IMR-90 (cell line): Measurements from ENCODE around the gene ITIH5. TPM values are rescaled to one million over a fixed set of nuclear protein-coding genes. Genes with fewer than 3 reads are reported as not detected.

Experiments
- ATAC-seq: fragments of 200-7000 bp; cut with Tn5 transposase; 2 replicates; pipeline ENCODE4 v1.9.1; 2020; ENCODE audit warnings: low read depth, mild to moderate bottlenecking, moderate library complexity
- BruUV-seq: library from RNA; stranded (reverse); fragments of 400-500 nt; replicated peaks from 2 replicates; lab custom pipeline; 2021; lab: Mats Ljungman, UMichigan
- CTCF ChIA-PET: fragments of 300-600 bp; formaldehyde crosslinking; extraction: SDS; loops from one replicate; lab custom pipeline; 2021; ENCODE audit warnings: antibody characterized with exemption; lab: Yijun Ruan, JAX
- POLR2A ChIA-PET: fragments of 300-600 bp; sonication (Branson Sonifier 250); formaldehyde crosslinking; loops from one replicate; lab custom pipeline; 2022; ENCODE audit warnings: antibody characterized with exemption; ENCODE audit not compliant: unreplicated experiment; lab: Charles Lee
- DNase-seq: peaks from one replicate; pipeline ENCODE4 v3.0.0; 2013
- H2AFZ ChIP-seq: replicated peaks from 2 replicates; pipeline ENCODE3; 2013; ENCODE audit warnings: low read length, mild to moderate bottlenecking; ENCODE audit not compliant: poor library complexity
- H2AK5ac ChIP-seq: 2 replicates; pipeline ENCODE4 v1.6.1; 2013; ENCODE audit warnings: low read depth, low read length, inconsistent platforms
- H2AK9ac ChIP-seq: replicated peaks from 2 replicates; pipeline ENCODE3; 2013; ENCODE audit warnings: mild to moderate bottlenecking, low read depth, low read length, moderate library complexity; ENCODE audit not compliant: poor library complexity
- H2BK120ac ChIP-seq: 2 replicates; pipeline ENCODE4 v1.6.1; 2013; ENCODE audit warnings: low read depth, low read length, inconsistent platforms
- H2BK15ac ChIP-seq: 3 replicates; pipeline ENCODE4 v1.6.1; 2013; ENCODE audit warnings: low read depth, low read length, inconsistent platforms
- H2BK20ac ChIP-seq: 2 replicates; pipeline ENCODE4 v1.6.1; 2013; ENCODE audit warnings: low read depth, mild to moderate bottlenecking, inconsistent platforms, low read length, moderate library complexity
- H2BK5ac ChIP-seq: 2 replicates; pipeline ENCODE4 v1.6.1; 2013; ENCODE audit warnings: mild to moderate bottlenecking, low read depth, low read length, inconsistent platforms; ENCODE audit not compliant: poor library complexity, severe bottlenecking
- H3K14ac ChIP-seq: replicated peaks from 2 replicates; pipeline ENCODE4 v1.6.1; 2013; ENCODE audit warnings: low read depth, low read length, inconsistent platforms
- H3K18ac ChIP-seq: 2 replicates; pipeline ENCODE4 v1.6.1; 2013; ENCODE audit warnings: low read depth, low read length, control low read depth
- H3K23ac ChIP-seq: 2 replicates; pipeline ENCODE4 v1.6.1; 2013; ENCODE audit warnings: low read depth, low read length, inconsistent platforms
- H3K27ac ChIP-seq: 2 replicates; pipeline ENCODE4 v1.5.1; 2013; ENCODE audit warnings: mild to moderate bottlenecking, control low read depth, low read length; ENCODE audit not compliant: insufficient read depth
- H3K27me3 ChIP-seq: 2 replicates; pipeline ENCODE4 v1.6.1; 2013; ENCODE audit warnings: low read length; ENCODE audit not compliant: control insufficient read depth, insufficient read depth
- H3K36me3 ChIP-seq: 2 replicates; pipeline ENCODE4 v1.6.1; 2013; ENCODE audit warnings: low read length, mixed read lengths; ENCODE audit not compliant: control insufficient read depth, insufficient read depth
- H3K4ac ChIP-seq: 2 replicates; pipeline ENCODE4 v1.6.1; 2013; ENCODE audit warnings: low read depth, low read length, inconsistent platforms
- H3K4me1 ChIP-seq: 2 replicates; pipeline ENCODE4 v1.6.1; 2013; ENCODE audit warnings: low read length, mixed read lengths; ENCODE audit not compliant: control insufficient read depth, insufficient read depth
- H3K4me2 ChIP-seq: 2 replicates; pipeline ENCODE4 v1.6.1; 2013; ENCODE audit warnings: low read depth, mild to moderate bottlenecking, control low read depth, low read length, moderate library complexity
- H3K4me3 ChIP-seq: 2 replicates; pipeline ENCODE4 v1.5.1; 2013; ENCODE audit warnings: low read depth, mild to moderate bottlenecking, control low read depth, low read length, moderate library complexity; ENCODE audit not compliant: insufficient read depth
- H3K56ac ChIP-seq: 2 replicates; pipeline ENCODE4 v1.6.1; 2013; ENCODE audit warnings: low read length, inconsistent platforms; ENCODE audit not compliant: insufficient read depth; ENCODE audit errors: extremely low read depth
- H3K79me1 ChIP-seq, 2 experiments: 2 replicates each; pipeline ENCODE4 v1.6.1; 2013; ENCODE audit warnings: low read length in 2 of 2, inconsistent platforms in 1 of 2, low read depth in 1 of 2
- H3K9ac ChIP-seq: 2 replicates; pipeline ENCODE4 v1.6.1; 2013; ENCODE audit warnings: low read depth, low read length, control low read depth
- H3K9me1 ChIP-seq: 2 replicates; pipeline ENCODE4 v1.6.1; 2013; ENCODE audit warnings: low read length, inconsistent platforms; ENCODE audit not compliant: insufficient read depth
- H3K9me3 ChIP-seq: 2 replicates; pipeline ENCODE4 v1.6.1; 2013; ENCODE audit warnings: low read length; ENCODE audit not compliant: control insufficient read depth, insufficient read depth
- H4K20me1 ChIP-seq: 2 replicates; pipeline ENCODE4 v1.6.1; 2013; ENCODE audit warnings: low read length, inconsistent platforms; ENCODE audit not compliant: insufficient read depth
- H4K5ac ChIP-seq: 2 replicates; pipeline ENCODE4 v1.6.1; 2013; ENCODE audit warnings: mild to moderate bottlenecking, low read depth, low read length, control low read depth
- H4K8ac ChIP-seq, 2 experiments: 2 replicates each; pipeline ENCODE4 v1.6.1; 2013; ENCODE audit warnings: low read depth in 2 of 2, low read length in 2 of 2, control low read depth in 1 of 2, inconsistent platforms in 1 of 2
- H4K91ac ChIP-seq: 2 replicates; pipeline ENCODE4 v1.6.1; 2013; ENCODE audit warnings: low read depth, low read length, inconsistent platforms; ENCODE audit not compliant: insufficient read depth
- CTCF ChIP-seq: conservative IDR thresholded peaks from 2 replicates; pipeline ENCODE4 v1.5.1; 2012; ENCODE audit warnings: mild to moderate bottlenecking, low read depth, low read length, improper control_type of control experiment
- WGBS, 2 experiments: methylation state at CpG; one replicate each; pipeline versions ENCODE4 v1.1.5 to v1.1.7; 2013; ENCODE audit warnings: missing lambda C conversion rate in 2 of 2; ENCODE audit not compliant: insufficient read length in 1 of 2; ENCODE audit errors: extremely low coverage in 2 of 2; 5-methylcytosine and 5-hydroxymethylcytosine counted together
- dilution Hi-C: fragments of 300-500 bp; cut with HindIII; formaldehyde crosslinking; loops from one replicate; pipeline ENCODE4 v1.14.3; 2018; ENCODE audit warnings: low sequenced_read_pairs; ENCODE audit not compliant: unreplicated experiment
- in situ Hi-C: fragments of 300-500 bp; cut with MboI; formaldehyde crosslinking; loops from 3 replicates; pipeline ENCODE4 v1.14.3; 2019; ENCODE audit warnings: low sequenced_read_pairs, inconsistent platforms, mixed read lengths
- intact Hi-C: fragments of 100-400 bp; cut with micrococcal nuclease; formaldehyde crosslinking; loops from 2 replicates; pipeline ENCODE4 v1.10.0; 2022
- polyA plus RNA-seq, 3 experiments: library from polyadenylated mRNA; depleted of rRNA; stranded (reverse); fragments of >200 nt; gene quantifications; 2 replicates each; pipeline ENCODE4 v1.2.3, GENCODE V29; 2012; ENCODE audit warnings: low replicate concordance in 1 of 3
- total RNA-seq: library from RNA; depleted of rRNA; stranded (reverse); fragments of >200 nt; gene quantifications from 2 replicates; pipeline ENCODE4 v1.2.3, GENCODE V29; 2012

The ITIH5 gene
- total and polyA plus RNA-seq, 2 of the 4 experiments (the other 2 are of a cell fraction), result under 0.01 to 0.07 TPM

DNA sequence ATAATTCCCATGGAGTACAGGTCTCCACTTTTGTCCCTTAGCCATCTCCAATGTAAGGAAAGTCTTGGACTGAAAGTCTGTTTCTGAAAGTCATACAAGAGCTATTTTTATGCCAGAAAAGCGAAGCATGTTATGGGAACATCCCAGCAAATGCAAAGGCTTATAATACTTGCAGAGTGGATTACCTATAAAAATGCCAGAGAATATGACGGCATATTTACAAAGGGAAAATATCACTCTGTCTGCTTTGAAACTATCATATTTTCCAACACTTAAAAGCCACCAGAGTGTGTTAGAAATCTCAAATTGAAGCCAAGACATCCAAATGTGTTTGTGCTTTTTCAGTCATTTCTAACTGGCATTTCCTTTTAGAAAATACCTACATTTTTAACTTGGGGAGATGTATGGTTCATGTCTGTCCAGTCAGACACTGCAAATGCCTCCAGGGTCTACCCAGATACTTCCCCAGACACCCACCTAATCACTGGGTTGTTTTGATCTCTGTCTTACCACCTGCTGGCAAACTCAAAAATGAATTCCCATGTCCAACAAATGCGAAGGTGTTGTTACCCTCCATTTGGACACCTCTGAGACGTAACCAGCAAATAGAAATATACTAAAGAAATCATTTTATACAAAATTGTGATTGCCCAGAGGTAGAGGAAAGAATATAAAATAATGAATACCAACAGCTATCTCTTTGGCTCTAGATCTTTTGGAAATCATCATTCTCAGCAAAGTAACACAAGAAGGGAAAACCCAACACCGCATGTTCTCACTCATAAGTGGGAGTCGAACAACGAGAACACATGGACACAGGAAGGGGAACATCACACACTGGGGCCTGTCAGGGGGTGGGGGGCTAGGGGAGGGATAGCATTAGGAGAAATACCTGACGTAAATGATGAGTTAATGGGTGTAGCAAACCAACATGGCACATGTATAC, 37.6 kb upstream of the ITIH5 start:
- no peak overlapping the region for H3K4me3 ChIP-seq
- H4K91ac ChIP-seq, result no peak overlapping the region
- H3K36me3 ChIP-seq, result no peaks in the 10 kb centered on the region
- no TSS peak for BruUV-seq
- H3K4me1 ChIP-seq, result no peaks in the 10 kb centered on the region
- in situ Hi-C loops, result no loop called here
- no peak overlapping the region for H2AFZ ChIP-seq
- H3K4me2 ChIP-seq, result no peak overlapping the region
- no peak overlapping the region for H2BK15ac ChIP-seq
- H3K9ac ChIP-seq, result no peak overlapping the region
- H4K20me1 ChIP-seq, result no peaks in the 10 kb centered on the region
- no peak overlapping the region for H3K27ac ChIP-seq
- H3K9me1 ChIP-seq, result no peaks in the 10 kb centered on the region
- ChIA-PET POLR2A (no interaction called here), CTCF (no interaction called here)
- intact Hi-C loops, result no loop called here
- no CpG with 5 or more reads among the region's 8 CpGs for WGBS, 2 experiments
- no peak for TF ChIP-seq CTCF
- dilution Hi-C loops, result no loop called here
- H2BK5ac ChIP-seq, result no peak overlapping the region
- no peak overlapping the region for H2AK9ac ChIP-seq
- no peak overlapping the region for H2BK20ac ChIP-seq
- H4K8ac ChIP-seq, result no peak overlapping the region
- no peaks in the 10 kb centered on the region for H3K9me3 ChIP-seq
- no peak overlapping the region for H3K56ac ChIP-seq
- no peaks in the 10 kb centered on the region; the same call in 1 of the 2 replicates for H3K27me3 ChIP-seq
- H3K4ac ChIP-seq, result no peak overlapping the region
- H3K79me1 ChIP-seq, result no peaks in the 10 kb centered on the region
- H2AK5ac ChIP-seq, result no peak overlapping the region
- no peak overlapping the region for H2BK120ac ChIP-seq
- no peak overlapping the region for H4K5ac ChIP-seq
- ATAC-seq, result no peak
- no peak for DNase-seq
- H3K18ac ChIP-seq, result no peak overlapping the region
- H3K23ac ChIP-seq, result no peak overlapping the region
- H3K14ac ChIP-seq, result no peak overlapping the region
